LNCAP (cell line): ENCODE measurements around the gene WASF2.

Experiments used
- CTCF ChIP-seq: fragments of 450-650 bp; IDR thresholded peaks from 2 replicates; pipeline ENCODE4 v1.5.1; 2017; ENCODE audit warnings: mild to moderate bottlenecking

WASF2 gene

GRCh38 chr1:27529704-27530018, 39.7 kb upstream of the WASF2 start:
- TF ChIP-seq CTCF, result no peak

GRCh38 chr1:27528818-27529703, 39.1 kb upstream of the WASF2 start:
- TF ChIP-seq CTCF, result no peak

- no peak for TF ChIP-seq CTCF
These were observed 38.2 kb upstream of the WASF2 start for GRCh38 chr1:27527890-27528817.

GRCh38 chr1:27527223-27527889, 37.4 kb upstream of the WASF2 start:
- no peak for TF ChIP-seq CTCF

- TF ChIP-seq CTCF, result no peak
These were observed 36.7 kb upstream of the WASF2 start for GRCh38 chr1:27526569-27527222.

GRCh38 chr1:27525296-27526272, 35.6 kb upstream of the WASF2 start:
- TF ChIP-seq CTCF, result no peak
